GM23338 (cell line): ENCODE results near the gene LRRC2. TPM values are rescaled to one million over a fixed set of nuclear protein-coding genes. Genes with fewer than 3 reads are reported as not detected.
A peak's percentile ranks its signal among the peaks of the same experiment; 100 is the strongest.

Experiments
- ATAC-seq: fragments of 200-7000 bp; cut with Tn5 transposase; 3 replicates; pipeline ENCODE4 v1.9.1; 2020
- DNase-seq: peaks from one replicate; pipeline ENCODE4 v3.0.0-alpha.2; 2015; ENCODE audit warnings: low spot score
- H2AFZ ChIP-seq: fragments of 200-600 bp; sonication (generic); 2 replicates; pipeline ENCODE4 v1.8.0; 2016; ENCODE audit warnings: antibody characterized with exemption, mild to moderate bottlenecking, moderate library complexity
- H3F3A ChIP-seq: fragments of 200-600 bp; sonication (generic); replicated peaks from 2 replicates; pipeline ENCODE4 v1.8.0; 2017; ENCODE audit warnings: antibody characterized with exemption, mixed run types, low read depth
- H3K27ac ChIP-seq: fragments of 200-600 bp; sonication (generic); 2 replicates; pipeline ENCODE4 v1.6.1; 2016; ENCODE audit warnings: low read depth
- H3K27me3 ChIP-seq: fragments of 200-600 bp; sonication (generic); 2 replicates; pipeline ENCODE4 v1.8.0; 2016; ENCODE audit warnings: mild to moderate bottlenecking, mixed run types, moderate library complexity; ENCODE audit not compliant: insufficient read depth
- H3K36me3 ChIP-seq: fragments of 200-600 bp; sonication (generic); 2 replicates; pipeline ENCODE4 v1.8.0; 2016; ENCODE audit warnings: mild to moderate bottlenecking; ENCODE audit not compliant: insufficient read depth
- H3K4me1 ChIP-seq: fragments of 200-600 bp; sonication (generic); 2 replicates; pipeline ENCODE4 v1.8.0; 2016; ENCODE audit warnings: mild to moderate bottlenecking, moderate library complexity; ENCODE audit not compliant: insufficient read depth
- H3K4me2 ChIP-seq: fragments of 200-600 bp; sonication (generic); 2 replicates; pipeline ENCODE4 v1.7.1; 2017; ENCODE audit warnings: mixed run types
- H3K4me3 ChIP-seq: fragments of 200-600 bp; sonication (generic); 2 replicates; pipeline ENCODE4 v1.6.1; 2016; ENCODE audit warnings: mixed run types
- H3K79me2 ChIP-seq: fragments of 200-600 bp; sonication (generic); replicated peaks from 2 replicates; pipeline ENCODE4 v1.8.0; 2017; ENCODE audit warnings: mild to moderate bottlenecking; ENCODE audit not compliant: insufficient read depth
- H3K9me2 ChIP-seq: fragments of 200-600 bp; sonication (generic); 2 replicates; pipeline ENCODE4 v1.8.0; 2017; ENCODE audit not compliant: insufficient read depth
- H4K20me1 ChIP-seq: fragments of 200-600 bp; sonication (generic); replicated peaks from 2 replicates; pipeline ENCODE4 v1.8.0; 2017; ENCODE audit warnings: mild to moderate bottlenecking; ENCODE audit not compliant: insufficient read depth
- H3K27ac Mint-ChIP-seq: 2 replicates; pipeline ENCODE4 v1.8.0; 2020; ENCODE audit warnings: inconsistent platforms, mild to moderate bottlenecking, moderate library complexity, mixed read lengths
- H3K27me3 Mint-ChIP-seq: 3 replicates; pipeline ENCODE4 v1.8.0; 2022; ENCODE audit warnings: low read depth, mild to moderate bottlenecking, moderate library complexity, mixed read lengths, inconsistent platforms; ENCODE audit not compliant: insufficient read depth, poor library complexity
- H3K36me3 Mint-ChIP-seq: 3 replicates; pipeline ENCODE4 v1.8.0; 2021; ENCODE audit warnings: low read depth, mild to moderate bottlenecking, inconsistent platforms, moderate library complexity, mixed read lengths
- H3K4me1 Mint-ChIP-seq: 3 replicates; pipeline ENCODE4 v1.8.0; 2020; ENCODE audit warnings: mild to moderate bottlenecking, inconsistent platforms, mixed read lengths
- H3K4me3 Mint-ChIP-seq: 3 replicates; pipeline ENCODE4 v1.8.0; 2021; ENCODE audit warnings: moderate library complexity, mild to moderate bottlenecking, inconsistent platforms, mixed read lengths
- H3K9me3 Mint-ChIP-seq: 3 replicates; pipeline ENCODE4 v1.8.0; 2020; ENCODE audit warnings: moderate library complexity, mild to moderate bottlenecking, inconsistent platforms, mixed read lengths
- CTCF ChIP-seq, 2 experiments: fragments of 200-600 bp in 1 of 2; sonication (generic) in 1 of 2; conservative IDR thresholded peaks; 2 replicates each; pipeline versions ENCODE4 v1.5.1 to v1.6.1; 2016 to 2017; ENCODE audit warnings: antibody characterized with exemption in 2 of 2, low read depth in 2 of 2, mild to moderate bottlenecking in 2 of 2, moderate library complexity in 1 of 2
- ETS1 ChIP-seq: IDR thresholded peaks from 2 replicates; pipeline ENCODE4 v1.6.1; 2016; ENCODE audit warnings: antibody characterized with exemption
- EZH2phosphoT487 ChIP-seq: fragments of 200-600 bp; sonication (generic); IDR thresholded peaks from one replicate; pipeline ENCODE4 v1.8.1; 2018; ENCODE audit warnings: antibody characterized with exemption; ENCODE audit not compliant: unreplicated experiment
- NANOG ChIP-seq: IDR thresholded peaks from 2 replicates; pipeline ENCODE4 v1.6.1; 2016; ENCODE audit warnings: antibody characterized with exemption, borderline replicate concordance
- POLR2AphosphoS5 ChIP-seq: IDR thresholded peaks from 2 replicates; pipeline ENCODE4 v1.6.1; 2016; ENCODE audit warnings: antibody characterized with exemption, low read depth
- REST ChIP-seq: IDR thresholded peaks from one replicate; pipeline ENCODE4 v1.6.1; 2018; ENCODE audit warnings: antibody characterized with exemption; ENCODE audit not compliant: unreplicated experiment
- STAT1 ChIP-seq: IDR thresholded peaks from one replicate; pipeline ENCODE4 v1.6.1; 2016; ENCODE audit warnings: antibody characterized with exemption; ENCODE audit not compliant: unreplicated experiment
- ZNF114 ChIP-seq: fragments of 250-450 bp; sonication (Bioruptor Pico); IDR thresholded peaks from 2 replicates; pipeline ENCODE4 v1.5.0; 2020; ENCODE audit warnings: mild to moderate bottlenecking, moderate library complexity
- polyA plus RNA-seq: library from polyadenylated mRNA; unstranded; fragments of >200 nt; fragmentation: Nextera tagmentation; extraction: Ambion mirVana; gene quantifications from 2 replicates; pipeline ENCODE4 v1.2.1, GENCODE V29; 2016
- total RNA-seq: library from RNA; depleted of rRNA; stranded (reverse); fragments of >200 nt; shearing (Covaris generic); gene quantifications from 2 replicates; pipeline ENCODE4 v1.2.3, GENCODE V29; 2014

The LRRC2 gene
- total and polyA plus RNA-seq, 2 experiments from 2014 or later: 6.5 to 7.1 TPM

- H3K4me2 ChIP-seq: no peak overlapping the region
- H2AFZ ChIP-seq: peak overlapping the region; percentile 78; the same call in 1 of the 2 replicates
- Mint-ChIP-seq H3K36me3 (peaks cover 19% of the 10 kb centered on the region), H3K9me3 (peaks cover 26% of the 10 kb centered on the region), H3K4me3 (no peak overlapping the region), H3K27ac (no peak overlapping the region), H3K4me1 (peaks cover 14% of the 10 kb centered on the region), H3K27me3 (peaks cover 7% of the 10 kb centered on the region)
- DNase-seq: peak; percentile 83
- peak; percentile 92 for ATAC-seq
- no peaks in the 10 kb centered on the region for H3K79me2 ChIP-seq
- peak; percentile 77 to 81 for TF ChIP-seq CTCF (conservative IDR thresholded peaks at IDR 0.05; ENCODE audit: low read depth in 2 of 2)
- TF ChIP-seq EZH2phosphoT487: no peak
- H3K4me3 ChIP-seq: no peak overlapping the region
- no peaks in the 10 kb centered on the region for H4K20me1 ChIP-seq
- no peak overlapping the region for H3K27ac ChIP-seq
- H3K4me1 ChIP-seq: peaks cover 9% of the 10 kb centered on the region
- H3K36me3 ChIP-seq: no peaks in the 10 kb centered on the region; the same call in 1 of the 2 replicates
- 0 out of 2 replicates have a peak, but pooled peaks cover 6% of the 10 kb centered on the region for H3K9me2 ChIP-seq
- no peaks in the 10 kb centered on the region for H3F3A ChIP-seq
- no peaks in the 10 kb centered on the region for H3K27me3 ChIP-seq
Observed at GRCh38 chr3:46496746-46497555, 69.2 kb downstream of the LRRC2 start.

- no peak for ATAC-seq
- H3K27me3 Mint-ChIP-seq: peaks cover 7% of the 10 kb centered on the region
- H3K36me3 ChIP-seq: no peaks in the 10 kb centered on the region; the same call in 1 of the 2 replicates
- no peak overlapping the region for H3K4me2 ChIP-seq
- no peak for DNase-seq
- H3K27ac ChIP-seq: no peak overlapping the region
- H3K9me3 Mint-ChIP-seq: peaks cover 27% of the 10 kb centered on the region
- H3K4me1 Mint-ChIP-seq: peaks cover 20% of the 10 kb centered on the region
- no peak overlapping the region; the same call in 2 of the 3 replicates for H3K4me3 Mint-ChIP-seq
- H3K27me3 ChIP-seq: no peaks in the 10 kb centered on the region
- H3K4me1 ChIP-seq: peaks cover 17% of the 10 kb centered on the region
- no peaks in the 10 kb centered on the region for H3K79me2 ChIP-seq
- no peak overlapping the region for H3K27ac Mint-ChIP-seq
- no peak overlapping the region for H2AFZ ChIP-seq
- 0 out of 2 replicates have a peak, but pooled peaks cover 6% of the 10 kb centered on the region for H3K9me2 ChIP-seq
- no peak overlapping the region for H3K4me3 ChIP-seq
- H3F3A ChIP-seq: no peaks in the 10 kb centered on the region
- H3K36me3 Mint-ChIP-seq: peaks cover 19% of the 10 kb centered on the region
- H4K20me1 ChIP-seq: no peaks in the 10 kb centered on the region
- no peak for TF ChIP-seq NANOG
- no peak for TF ChIP-seq POLR2AphosphoS5
- TF ChIP-seq STAT1: no peak
- TF ChIP-seq REST: no peak
- TF ChIP-seq ETS1: no peak
- TF ChIP-seq ZNF114 (CRISPR knock-in tag): no peak
- TF ChIP-seq CTCF (conservative IDR thresholded peaks at IDR 0.05; ENCODE audit: low read depth in 2 of 2): no peak
Observed at GRCh38 chr3:46495901-46496456, 70.1 kb downstream of the LRRC2 start.
